ENCODE results near the gene FBXL4.

FBXL4 gene

DNA sequence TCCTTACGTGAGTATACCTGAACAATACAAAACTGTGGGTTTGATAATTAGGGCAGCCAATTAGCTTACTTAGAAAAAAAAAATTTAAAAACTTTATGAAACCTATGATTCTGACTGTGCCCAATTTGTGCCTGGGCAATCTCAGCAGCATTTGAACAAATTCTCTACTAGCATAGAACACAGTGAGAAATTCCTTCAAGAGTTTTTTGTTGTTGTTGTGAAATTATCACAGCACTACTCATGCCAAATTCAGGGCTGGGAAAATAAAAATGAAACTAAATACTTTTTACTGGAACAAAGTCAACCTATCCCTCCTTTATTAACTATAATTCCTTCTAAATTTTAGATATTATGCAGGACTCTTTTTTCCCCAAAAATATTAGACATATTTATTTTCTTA is 70.5 kb downstream of the FBXL4 start:
- no peak for DNase-seq

DNA sequence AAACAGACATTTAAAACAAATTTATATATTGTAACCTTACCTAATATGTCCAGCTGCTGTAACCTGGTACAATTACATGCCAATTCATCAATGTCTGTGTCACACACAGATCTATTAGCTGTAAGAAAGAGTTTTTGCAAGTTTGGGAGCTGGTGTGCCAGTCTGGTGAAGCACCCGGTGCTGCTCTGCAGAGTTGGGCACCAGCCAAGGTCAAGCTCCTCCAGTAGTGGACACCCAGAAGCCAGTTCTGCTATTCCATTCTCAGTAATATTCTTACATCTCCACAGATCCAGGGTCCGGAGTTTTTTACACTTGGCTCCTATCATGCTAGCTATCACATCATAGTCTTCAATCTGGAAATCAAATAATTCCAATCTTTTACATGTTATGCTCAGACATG is 72.4 kb downstream of the FBXL4 start:
- DNase-seq, result no peak

- DNase-seq, result no peak
These were observed 75.9 kb downstream of the FBXL4 start for GRCh38 chr6:98871821-98872220.

DNA sequence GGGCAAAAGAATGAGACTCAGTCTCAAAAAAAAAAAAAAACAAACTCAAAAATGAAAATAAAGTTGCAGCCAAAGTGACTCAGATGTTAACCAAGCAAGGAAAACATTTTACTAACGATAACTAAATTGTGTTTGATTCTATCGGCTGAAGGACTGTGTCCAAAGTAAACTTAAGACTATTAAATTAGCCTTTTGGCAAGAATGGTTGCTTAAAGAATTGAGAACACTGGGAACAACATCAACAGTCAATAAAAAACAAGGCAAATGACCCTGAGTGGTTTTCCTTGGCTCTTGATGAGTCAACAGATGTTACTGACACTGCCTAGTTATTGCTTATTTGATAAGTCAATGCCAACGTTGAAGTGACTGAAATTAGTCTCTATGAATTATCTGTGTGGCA is 76.7 kb downstream of the FBXL4 start:
- DNase-seq, result no peak

DNA sequence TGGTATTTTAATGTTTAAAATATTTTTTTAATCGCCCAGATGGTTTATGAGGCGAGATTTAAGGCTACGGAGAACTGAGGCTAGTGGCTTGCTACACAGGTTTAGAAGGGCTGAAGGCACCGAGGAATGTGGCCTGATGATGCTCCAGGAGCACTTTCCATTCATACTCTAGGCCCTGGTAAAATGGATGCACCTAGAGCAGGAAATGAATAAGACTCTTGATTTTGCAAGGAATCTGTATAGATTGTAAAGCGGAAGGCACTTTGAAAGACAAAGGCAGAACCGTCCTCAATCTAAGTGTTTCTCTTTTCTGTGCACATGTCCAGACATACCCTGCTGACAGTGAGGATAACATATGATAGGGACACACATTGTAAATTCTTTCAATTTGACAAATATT is 83.2 kb downstream of the FBXL4 start:
- DNase-seq, result no peak

GRCh38 chr6:98848539-98849242 is 99.1 kb downstream of the FBXL4 start:
- DNase-seq, result no peak

- DNase-seq, result no peak
These were observed 99.8 kb downstream of the FBXL4 start for GRCh38 chr6:98847779-98848538.

GRCh38 chr6:98847416-98847778 is 100.3 kb downstream of the FBXL4 start:
- DNase-seq, result no peak

DNA sequence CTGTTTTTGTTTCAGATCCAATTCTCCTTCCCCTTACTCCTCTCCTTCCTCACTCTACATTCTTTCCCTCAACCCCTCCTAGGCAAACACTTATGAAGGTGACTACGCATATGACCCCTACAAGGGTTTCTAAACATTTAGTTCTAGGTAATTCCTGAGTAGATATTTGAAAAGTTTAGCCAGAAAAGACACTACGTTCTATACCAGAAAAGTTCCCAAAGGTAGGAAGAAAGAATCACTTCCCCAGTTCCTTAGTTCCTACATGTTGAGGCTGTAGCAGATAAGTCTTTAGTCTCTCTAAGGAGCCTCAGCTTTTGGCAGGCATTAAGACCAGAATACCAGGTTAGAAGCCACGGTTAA is 101.7 kb downstream of the FBXL4 start:
- no peak for DNase-seq

DNA sequence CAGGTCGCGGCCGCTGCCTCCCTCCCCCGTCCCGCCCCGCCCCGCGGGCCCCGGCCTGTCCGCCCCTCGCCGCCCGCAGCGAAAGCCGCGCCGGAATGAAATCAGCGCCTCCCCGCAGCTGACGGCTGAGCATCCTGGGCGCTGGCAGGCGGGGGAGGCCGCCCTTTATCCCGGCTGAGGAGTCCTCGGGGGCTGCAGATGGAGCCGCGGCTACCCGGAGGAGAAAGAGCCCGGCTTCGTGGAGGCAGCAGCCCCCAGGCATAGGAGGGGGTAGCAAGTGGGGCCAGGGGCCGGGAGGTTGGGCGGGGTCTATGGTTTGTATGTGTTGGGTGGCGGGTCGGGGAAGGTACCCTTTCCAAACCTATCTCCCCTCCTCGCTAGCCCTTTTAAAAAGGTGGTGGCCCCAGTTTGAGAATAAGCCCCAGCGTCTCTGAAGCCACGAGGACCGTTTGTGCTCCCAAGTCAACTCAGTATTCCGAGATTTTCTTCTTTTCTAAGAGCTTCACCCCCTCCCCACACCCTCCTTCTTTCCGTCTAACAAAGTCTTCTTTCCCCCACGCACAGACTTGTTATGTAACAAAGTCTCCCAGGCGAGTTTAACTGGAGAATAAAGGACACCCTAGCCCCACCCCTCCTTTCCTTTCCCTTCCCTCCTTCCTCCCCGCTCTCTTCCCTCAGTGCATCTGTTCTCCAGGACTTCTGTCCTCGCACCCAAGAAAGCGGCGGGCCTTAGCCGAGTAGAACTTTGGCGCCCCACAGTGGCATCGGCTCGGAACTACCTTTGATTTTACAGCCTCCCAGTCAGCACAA is 102.3 kb downstream of the FBXL4 start:
- DNase-seq, result peak; percentile 93

DNA sequence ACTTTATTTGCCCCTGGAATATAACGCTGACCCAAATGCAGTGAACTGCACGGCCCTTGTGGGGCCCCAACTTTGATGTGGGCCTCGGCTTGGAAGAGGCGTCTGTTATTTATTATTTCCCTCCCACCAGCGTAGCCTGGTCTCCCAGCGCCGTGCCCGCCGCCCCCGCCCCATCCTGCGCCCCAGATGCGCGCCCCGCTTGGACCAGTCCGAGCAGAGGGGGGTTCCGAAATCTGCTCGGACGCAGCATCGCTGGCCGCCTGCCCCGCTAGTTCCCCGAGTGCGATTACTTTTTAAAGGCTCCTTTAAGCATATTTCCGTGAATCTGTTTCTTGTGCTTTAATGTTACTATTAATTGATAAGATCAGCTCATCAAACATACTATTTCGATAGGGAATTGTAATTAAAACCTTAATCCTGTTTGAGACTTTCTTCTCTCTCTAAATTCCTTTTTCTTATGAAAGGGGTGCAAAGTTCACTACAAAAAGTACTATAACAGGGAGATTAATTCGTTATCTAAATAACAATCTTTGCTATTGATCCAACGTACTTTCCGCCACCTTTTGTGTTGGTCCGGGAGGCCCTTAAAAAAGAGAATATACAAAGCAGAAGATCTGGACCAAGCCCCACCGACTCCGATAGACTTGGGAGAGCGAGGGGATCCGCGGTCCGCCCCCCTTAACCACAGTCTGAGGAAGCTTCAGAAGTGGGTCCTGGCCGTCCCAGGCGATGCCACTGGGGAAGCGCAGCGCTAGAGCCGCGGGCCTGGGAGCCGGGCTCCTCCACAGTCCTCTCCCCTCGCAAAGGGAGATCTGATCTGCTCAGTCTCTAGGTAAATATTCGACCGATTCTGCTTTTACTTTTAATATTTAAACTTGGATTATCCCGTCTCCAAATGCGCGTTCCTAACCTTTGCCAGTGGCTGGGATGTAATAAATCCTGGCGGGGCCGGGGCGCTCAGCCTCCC is 103.2 kb downstream of the FBXL4 start:
- peak; percentile 69 for DNase-seq

DNA sequence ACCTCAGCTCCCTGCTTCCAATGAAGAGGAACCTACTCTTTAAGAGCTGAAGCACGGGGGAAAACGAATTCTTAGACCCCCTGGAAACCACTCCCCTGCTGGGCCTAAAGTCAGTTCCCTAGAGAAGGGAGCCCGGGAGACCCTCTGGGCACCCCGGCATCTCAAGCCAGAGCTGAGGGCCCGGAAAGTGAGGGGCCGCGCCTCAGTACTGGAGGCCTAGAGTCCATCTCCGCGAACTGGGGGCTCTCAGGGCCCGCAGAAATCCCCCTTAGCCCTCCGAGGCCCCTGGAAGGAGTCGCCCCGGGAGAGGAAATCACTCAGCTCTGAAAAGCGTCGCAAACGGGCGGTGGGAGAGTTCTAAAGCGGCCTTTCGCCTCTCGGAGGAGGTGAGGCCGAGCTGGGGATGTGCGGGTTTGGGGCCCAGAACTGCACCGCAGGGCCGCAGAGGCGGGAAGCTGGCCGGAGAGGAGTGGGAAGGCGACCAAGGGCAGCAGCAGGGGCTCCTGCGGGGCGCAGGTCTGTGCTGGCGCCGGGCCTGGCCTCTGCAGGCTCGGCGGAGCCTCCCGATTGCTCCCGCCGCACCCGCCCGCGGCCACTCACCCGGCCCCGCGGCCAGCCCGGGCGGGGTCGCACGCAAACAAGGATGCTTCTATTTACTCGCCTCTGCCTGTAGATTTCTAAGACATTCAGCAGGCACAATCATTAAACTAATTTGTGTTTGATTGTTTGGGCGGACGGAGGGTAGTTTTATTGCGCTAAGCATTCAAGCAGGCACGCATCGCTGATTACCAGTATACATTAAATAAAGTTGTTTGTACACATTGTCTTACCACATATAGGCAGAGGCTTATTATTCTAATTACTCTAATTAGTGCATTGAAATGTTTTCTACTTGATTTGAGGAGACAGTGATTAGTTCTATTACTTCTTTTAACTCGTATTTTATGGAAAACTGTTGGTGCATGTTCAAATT is 104.2 kb downstream of the FBXL4 start:
- DNase-seq, result no peak

GRCh38 chr6:98842342-98843180 is 105.2 kb downstream of the FBXL4 start:
- no peak for DNase-seq

GRCh38 chr6:98841621-98842341 is 106.0 kb downstream of the FBXL4 start:
- no peak for DNase-seq

- no peak for DNase-seq
These were observed 106.7 kb downstream of the FBXL4 start for GRCh38 chr6:98840996-98841513.

DNA sequence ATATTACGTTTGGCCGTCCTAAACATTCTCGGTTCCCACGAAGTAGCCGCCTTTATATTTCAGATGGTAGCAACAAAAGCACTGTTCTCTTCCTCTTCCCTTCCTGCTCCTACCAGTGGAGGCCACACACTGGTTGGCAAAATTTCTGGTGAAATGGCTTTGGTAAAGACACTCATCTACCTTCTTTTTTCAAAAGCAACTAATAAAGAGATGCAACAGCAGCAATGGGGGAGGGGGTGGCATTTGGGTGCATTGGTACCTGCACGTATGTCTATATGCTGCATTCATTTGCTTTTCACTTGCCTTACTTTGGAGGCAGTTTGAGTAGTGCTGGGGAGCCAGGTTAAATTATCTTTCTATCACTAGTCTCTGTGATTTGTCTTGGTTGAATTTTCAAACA is 107.4 kb downstream of the FBXL4 start:
- DNase-seq, result no peak

DNA sequence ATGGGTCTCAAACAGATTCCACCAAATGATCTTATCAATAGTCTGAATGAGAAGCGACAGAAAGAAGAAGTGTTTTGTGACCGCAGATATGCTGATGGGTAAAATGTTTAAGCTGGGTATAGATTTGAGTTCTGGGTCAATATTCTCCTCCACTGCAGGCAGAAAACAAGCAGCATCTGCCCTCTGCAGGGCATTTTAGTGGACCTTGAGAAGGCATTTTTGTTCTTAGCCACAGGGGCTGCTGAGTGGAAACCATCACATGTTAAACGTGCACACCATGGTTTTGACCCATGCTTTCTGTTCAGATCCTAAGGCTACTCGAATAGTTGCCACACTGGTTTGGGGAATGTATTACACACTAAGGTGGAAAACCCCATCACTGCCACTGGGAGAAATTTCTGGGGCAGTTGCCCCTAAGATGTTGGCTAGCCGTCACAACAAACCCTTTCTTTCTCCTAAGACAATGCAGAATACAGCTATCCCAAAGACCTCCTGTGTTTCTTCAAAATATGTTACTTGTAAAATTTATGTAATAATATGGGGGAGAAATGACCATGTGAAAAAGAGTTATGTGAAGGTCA is 107.9 kb downstream of the FBXL4 start:
- peak; percentile 35 for DNase-seq

DNA sequence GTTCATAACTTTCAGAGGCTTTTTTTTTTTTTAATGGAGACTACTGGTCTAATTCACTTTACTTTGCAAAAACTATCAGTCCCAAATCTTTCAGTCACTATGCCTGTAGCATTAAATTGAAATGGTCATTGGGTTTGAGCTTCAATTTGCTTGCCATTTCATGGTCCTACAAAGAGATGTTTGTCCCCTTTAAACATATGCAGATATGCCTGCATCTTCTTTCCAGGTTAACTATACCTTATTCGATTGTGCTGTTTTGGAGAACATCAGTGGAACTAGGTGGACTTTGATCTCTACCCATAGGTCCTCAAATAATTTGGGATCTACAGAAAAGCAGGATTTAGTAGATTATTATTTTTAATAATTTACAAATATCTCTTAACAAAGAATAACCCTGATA is 108.8 kb downstream of the FBXL4 start:
- DNase-seq, result no peak

DNA sequence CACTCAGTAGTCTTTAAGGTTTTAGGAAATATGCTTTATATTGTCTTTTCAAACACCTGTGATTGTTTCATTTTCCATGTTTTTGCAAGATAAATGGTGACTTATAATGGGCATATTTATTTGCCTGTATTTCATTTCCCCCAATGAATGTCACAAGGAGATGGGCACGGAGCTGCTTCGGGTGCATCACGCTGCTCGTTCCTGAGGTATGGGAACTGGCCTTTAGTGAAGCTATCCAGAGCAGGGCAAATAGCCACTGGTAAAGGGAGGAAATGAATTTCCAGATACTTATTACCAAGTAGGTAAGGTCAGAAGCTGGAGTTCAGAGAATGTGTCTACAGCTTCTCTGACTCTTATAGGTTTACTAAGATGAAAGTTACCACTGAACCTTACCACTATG is 109.7 kb downstream of the FBXL4 start:
- DNase-seq, result no peak

Measured in NCI-H345 (cell line).